ENCODE results near the gene MAPK4. TPM values are rescaled to one million over a fixed set of nuclear protein-coding genes. Genes with fewer than 3 reads are reported as not detected.

MAPK4 gene
- total and polyA plus RNA-seq, 9 donors: 0.80 to 21.7 (median 3.4) TPM

DNA sequence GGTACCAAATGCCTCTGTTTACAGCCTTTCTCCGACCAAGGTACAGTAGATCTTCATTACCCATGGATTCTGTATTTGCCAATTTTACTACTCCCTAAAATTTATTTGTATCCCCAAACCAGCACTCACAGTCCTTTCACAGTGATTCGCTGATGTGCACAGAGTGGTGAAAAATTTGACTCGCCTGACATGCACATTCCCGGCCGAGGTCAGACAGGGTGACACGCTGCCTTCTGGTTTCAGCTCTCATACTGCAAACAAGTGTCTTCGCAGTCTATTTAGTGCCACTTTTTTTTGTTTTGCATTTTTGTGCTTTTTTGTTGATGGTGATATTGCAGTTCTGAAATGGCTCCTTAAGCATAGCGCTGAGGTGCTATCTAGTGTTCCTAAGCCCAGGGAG lies 71.0 kb downstream of the MAPK4 start:
- Histone ChIP-seq H3K27ac (no peak overlapping the region), H3K9me3 (no peaks in the 10 kb centered on the region), H3K4me1 (ENCODE audit: insufficient read depth) (no peaks in the 10 kb centered on the region), H3K4me3 (no peak overlapping the region), H3K36me3 (no peaks in the 10 kb centered on the region), H3K27me3 (no peaks in the 10 kb centered on the region)
- intact Hi-C loops (cut with DNase I): no loop called here
- WGBS, 3 donors: 68 to 80% (median 78%) methylated on average over 8 of the region's 8 CpGs
- TF ChIP-seq POLR2A (IDR thresholded peaks at IDR 0.05) (no peak), EP300 (IDR thresholded peaks at IDR 0.05) (no peak), CTCF (IDR thresholded peaks at IDR 0.05) (no peak)
- no peak for DNase-seq

GRCh38 chr18:50632895-50633515 lies 73.1 kb downstream of the MAPK4 start:
- no peaks in the 10 kb centered on the region for H3K4me1 ChIP-seq (ENCODE audit: insufficient read depth)
- H3K36me3 ChIP-seq: no peaks in the 10 kb centered on the region
- WGBS, 3 donors: 68 to 90% (median 84%) methylated on average over 8 of the region's 8 CpGs
- no peak overlapping the region for H3K4me3 ChIP-seq
- TF ChIP-seq CTCF (IDR thresholded peaks at IDR 0.05): no peak
- TF ChIP-seq POLR2A (IDR thresholded peaks at IDR 0.05): no peak
- no peak for TF ChIP-seq EP300 (IDR thresholded peaks at IDR 0.05)
- no peaks in the 10 kb centered on the region for H3K27me3 ChIP-seq
- no peak for DNase-seq
- H3K9me3 ChIP-seq: no peaks in the 10 kb centered on the region
- H3K27ac ChIP-seq: no peak overlapping the region
- intact Hi-C loops (cut with DNase I): no loop called here

GRCh38 chr18:50633992-50634391 lies 74.1 kb downstream of the MAPK4 start:
- no peak overlapping the region for H3K4me3 ChIP-seq
- TF ChIP-seq EP300 (IDR thresholded peaks at IDR 0.05) (no peak), CTCF (IDR thresholded peaks at IDR 0.05) (no peak), POLR2A (IDR thresholded peaks at IDR 0.05) (no peak)
- intact Hi-C loops (cut with DNase I): no loop called here
- no peaks in the 10 kb centered on the region for H3K9me3 ChIP-seq
- no peaks in the 10 kb centered on the region for H3K36me3 ChIP-seq
- no peak for DNase-seq
- WGBS, 3 donors: 75 to 78% (median 76%) methylated on average over 3 of the region's 3 CpGs
- no peak overlapping the region for H3K27ac ChIP-seq
- no peaks in the 10 kb centered on the region for H3K27me3 ChIP-seq
- peaks cover 2% of the 10 kb centered on the region for H3K4me1 ChIP-seq (ENCODE audit: insufficient read depth)

GRCh38 chr18:50636366-50637057 lies 76.6 kb downstream of the MAPK4 start:
- Histone ChIP-seq H3K27ac (no peak overlapping the region), H3K27me3 (no peaks in the 10 kb centered on the region), H3K4me3 (no peak overlapping the region), H3K36me3 (no peaks in the 10 kb centered on the region), H3K9me3 (no peaks in the 10 kb centered on the region), H3K4me1 (ENCODE audit: insufficient read depth) (peaks cover 2% of the 10 kb centered on the region)
- TF ChIP-seq POLR2A (IDR thresholded peaks at IDR 0.05) (no peak), CTCF (IDR thresholded peaks at IDR 0.05) (no peak), EP300 (IDR thresholded peaks at IDR 0.05) (no peak)
- WGBS, 3 donors: 91 to 93% (median 92%) methylated on average over 8 of the region's 8 CpGs
- intact Hi-C loops (cut with DNase I): no loop called here
- DNase-seq: no peak
